ENCODE data around the gene CHCHD3. TPM values are rescaled to one million over a fixed set of nuclear protein-coding genes. Genes with fewer than 3 reads are reported as not detected.
"Not testable (repeated sequence)": the region's sequence is repeated elsewhere in the genome, so short reads cannot be mapped to it uniquely, and the experiment has no call there.

Gene CHCHD3
- total RNA-seq, 2 donors from 2014 or later: 50.9 to 52.7 TPM

DNA sequence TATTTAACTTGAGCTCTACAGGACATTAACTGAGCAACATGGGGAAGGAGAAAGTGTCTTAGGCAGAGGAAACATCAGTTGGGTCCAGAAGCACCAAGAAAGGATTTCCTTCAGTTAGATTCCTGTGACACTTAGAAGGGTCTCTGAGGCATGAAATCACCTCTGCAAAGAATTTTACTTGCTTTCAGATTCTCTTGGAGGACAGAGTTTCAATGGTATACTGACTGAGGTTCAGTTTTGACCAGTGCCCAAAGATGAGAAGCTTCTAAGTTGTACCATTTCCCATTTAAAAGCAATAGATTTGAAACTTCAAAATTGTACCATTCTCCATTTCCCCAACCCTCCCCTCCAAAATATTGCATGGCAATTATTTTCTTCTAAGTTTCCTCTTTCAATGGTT is 102.4 kb downstream of the CHCHD3 start:
- intact Hi-C loops (cut with DNase I): no loop called here
- DNase-seq (ENCODE audit: low spot score): no peak

DNA sequence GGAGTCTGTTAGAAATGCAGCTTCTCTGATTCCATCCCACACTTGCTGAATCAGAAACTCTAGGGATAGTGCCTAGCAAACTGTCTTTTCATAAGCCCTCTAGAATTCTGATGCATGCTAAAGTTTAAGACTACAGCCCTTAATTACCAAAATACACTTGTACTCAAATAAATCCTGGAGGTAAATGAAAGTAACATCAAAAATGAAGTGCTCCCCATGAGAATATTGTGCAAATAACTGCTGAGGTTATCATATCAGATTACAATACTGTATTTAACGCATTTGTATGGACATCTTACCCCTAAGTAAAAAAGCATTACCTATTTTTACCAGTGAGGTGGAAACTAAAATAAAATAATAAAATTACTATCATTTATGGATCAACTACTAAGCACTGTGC is 104.7 kb downstream of the CHCHD3 start:
- DNase-seq (ENCODE audit: low spot score): no peak
- intact Hi-C loops (cut with DNase I): no loop called here

DNA sequence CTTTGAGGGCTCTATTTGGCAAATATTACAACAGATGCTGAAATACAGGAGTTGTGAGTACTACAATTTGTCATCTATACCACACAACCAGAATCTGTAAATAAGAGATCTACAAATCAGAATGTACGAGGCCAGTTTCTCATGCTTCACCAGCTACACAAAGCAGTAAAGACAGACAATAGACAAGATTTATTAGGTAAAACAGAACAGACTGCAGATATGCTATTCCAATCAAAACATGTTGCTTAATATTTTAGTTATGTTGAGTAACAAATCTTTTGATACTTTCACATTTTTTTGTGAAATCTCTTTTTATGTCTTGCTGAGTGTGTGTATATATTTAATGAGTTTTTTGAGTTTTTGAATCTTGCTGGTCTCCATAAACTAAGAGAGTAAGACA is 109.1 kb downstream of the CHCHD3 start:
- DNase-seq (ENCODE audit: low spot score): no peak
- intact Hi-C loops (cut with DNase I): no loop called here

DNA sequence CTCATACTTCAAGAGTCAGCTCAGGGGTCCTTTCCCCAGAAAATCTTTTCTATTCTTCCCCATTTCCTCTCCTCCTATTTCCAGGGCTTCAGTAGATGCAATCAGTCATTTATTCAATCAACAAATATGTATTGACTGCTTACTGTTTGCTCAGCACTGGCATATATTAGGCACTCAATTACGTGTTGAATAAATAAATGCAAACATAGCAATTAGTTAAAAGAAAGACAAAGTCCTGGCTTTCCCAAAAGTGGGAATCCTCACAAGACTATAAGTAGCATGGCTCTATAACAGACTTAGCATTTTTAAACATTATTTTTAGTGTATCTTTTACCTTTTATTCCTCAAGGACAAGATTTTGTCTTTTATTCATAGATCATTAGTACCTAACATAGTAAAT is 111.6 kb downstream of the CHCHD3 start:
- intact Hi-C loops (cut with DNase I): no loop called here
- DNase-seq (ENCODE audit: low spot score): no peak

DNA sequence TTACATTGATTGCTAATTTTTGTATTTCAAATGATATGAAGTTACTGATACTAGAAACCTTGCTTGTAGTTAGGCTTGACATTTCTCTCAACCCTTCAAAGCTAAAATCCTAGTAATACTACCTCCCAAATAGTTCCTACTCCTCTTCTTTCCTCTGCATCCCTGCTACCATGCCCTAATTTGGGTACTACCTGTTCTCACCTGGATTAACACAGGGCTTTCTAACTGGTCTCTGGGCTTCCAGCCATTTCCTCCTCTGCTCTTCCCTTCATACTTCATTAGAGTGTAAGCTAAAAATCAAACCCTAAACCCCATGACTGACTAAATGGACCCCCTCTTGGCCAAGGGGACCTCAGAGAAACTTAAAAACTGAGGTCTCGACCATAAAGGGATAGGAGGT is 112.4 kb downstream of the CHCHD3 start:
- intact Hi-C loops (cut with DNase I): no loop called here
- no peak for DNase-seq (ENCODE audit: low spot score)

DNA sequence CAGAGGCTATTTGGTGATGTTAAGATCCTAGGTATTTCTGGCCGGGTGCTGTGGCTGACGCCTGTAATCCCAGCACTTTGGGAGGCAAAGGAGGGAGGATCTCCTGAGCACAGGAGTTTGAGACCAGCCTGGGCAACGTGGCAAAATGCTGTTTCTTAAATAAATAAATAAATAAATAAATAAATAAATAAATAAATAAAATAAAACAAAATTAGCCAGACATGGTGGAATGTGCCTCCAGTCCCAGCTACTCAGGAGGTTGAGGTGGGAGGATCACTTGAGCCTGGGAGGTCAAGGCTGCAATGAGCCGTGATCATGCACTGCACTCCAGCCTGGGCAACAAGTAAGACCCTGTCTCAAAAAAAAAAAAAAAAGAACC is 114.4 kb downstream of the CHCHD3 start:
- intact Hi-C loops (cut with DNase I); DNase-seq (ENCODE audit: low spot score): not testable (repeated sequence)

DNA sequence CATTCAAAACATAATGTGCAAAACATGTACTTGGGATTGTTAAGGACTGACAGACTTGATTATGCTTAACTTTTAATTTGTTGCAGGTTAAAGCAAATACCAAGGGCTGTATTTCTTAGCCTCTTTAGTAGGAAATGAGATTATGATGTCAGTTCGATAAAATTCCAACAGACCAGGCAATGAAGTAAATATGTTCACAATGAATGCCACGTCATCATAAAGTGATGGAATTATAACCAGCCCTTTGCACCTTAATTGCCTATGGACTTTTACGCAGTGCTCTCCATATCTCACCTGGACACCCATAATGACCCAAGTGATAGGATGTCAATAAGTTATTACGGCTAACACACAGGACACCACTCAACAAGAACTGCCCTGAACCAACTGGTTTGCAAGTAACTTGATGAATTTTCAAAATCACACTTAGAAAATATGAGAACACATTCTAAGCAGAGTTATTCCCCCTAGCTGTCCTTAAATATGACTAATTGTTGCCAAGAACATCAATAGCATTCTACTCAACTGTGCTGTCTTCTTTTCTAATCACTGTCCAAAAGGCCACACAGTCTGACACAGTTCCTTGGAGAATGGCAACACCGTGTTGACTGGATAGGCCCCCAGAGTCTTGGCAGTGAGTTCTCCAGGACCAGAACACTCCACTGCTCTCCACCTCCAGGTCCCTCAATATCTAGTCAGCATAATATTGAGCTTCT is 115.0 kb downstream of the CHCHD3 start:
- intact Hi-C loops (cut with DNase I): no loop called here
- DNase-seq (ENCODE audit: low spot score): no peak

DNA sequence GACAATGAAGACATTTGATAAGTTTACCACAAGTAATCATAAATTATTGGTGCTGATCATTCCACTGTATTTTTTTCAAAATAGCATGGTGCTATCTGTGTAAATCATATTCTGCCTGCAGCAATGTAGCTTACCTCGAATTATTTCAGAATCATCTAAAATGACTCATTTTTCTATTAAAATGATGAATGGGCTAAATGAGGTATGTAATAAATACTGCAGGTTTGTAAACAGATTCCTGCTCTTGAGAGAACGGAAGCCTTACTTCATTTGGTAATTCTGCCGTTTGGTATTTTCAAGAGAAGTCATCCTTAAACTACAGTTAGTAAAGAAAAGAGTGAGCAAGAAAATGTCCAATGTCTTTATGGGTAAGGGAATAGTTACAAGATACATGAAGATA is 115.9 kb downstream of the CHCHD3 start:
- intact Hi-C loops (cut with DNase I): no loop called here
- DNase-seq (ENCODE audit: low spot score): no peak

DNA sequence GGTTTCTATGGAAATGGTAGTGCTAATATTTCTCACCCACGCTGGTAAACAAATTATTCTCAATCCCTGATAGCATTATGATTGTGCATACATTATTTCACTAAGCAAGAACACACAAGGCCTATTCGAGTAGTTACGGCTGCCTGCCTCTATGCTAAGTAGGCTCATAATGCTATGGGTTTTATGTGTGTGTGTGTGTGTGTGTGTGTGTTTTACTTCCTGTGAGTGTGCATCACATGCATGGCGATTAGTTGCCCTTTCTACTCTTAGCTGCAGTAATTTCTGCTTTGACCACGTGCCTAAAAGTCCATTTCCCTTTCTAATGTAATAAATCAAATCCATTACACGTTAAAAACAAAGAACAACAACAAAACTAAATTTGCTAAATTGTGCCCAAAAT is 117.0 kb downstream of the CHCHD3 start:
- no peak for DNase-seq (ENCODE audit: low spot score)
- intact Hi-C loops (cut with DNase I): no loop called here

DNA sequence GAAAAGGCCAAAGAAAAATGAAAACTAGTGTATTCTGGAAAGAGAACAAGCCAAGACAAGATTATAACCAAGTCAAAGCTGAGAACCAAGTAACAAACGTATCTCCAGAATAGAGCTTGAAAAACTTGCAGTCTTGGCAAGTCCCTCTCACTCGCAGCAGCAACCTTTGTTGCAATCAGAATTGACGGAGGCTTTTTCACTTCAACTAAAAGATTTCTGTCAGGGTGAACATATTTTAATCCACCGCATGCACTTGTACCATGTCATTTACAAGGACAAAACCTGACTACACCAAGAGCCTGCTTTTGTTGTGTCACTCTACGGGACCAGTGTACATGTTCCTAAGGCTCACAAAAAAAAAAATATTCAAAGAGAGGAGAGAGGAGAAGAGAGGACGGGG is 122.0 kb downstream of the CHCHD3 start:
- intact Hi-C loops (cut with DNase I): no loop called here
- no peak for DNase-seq (ENCODE audit: low spot score)

DNA sequence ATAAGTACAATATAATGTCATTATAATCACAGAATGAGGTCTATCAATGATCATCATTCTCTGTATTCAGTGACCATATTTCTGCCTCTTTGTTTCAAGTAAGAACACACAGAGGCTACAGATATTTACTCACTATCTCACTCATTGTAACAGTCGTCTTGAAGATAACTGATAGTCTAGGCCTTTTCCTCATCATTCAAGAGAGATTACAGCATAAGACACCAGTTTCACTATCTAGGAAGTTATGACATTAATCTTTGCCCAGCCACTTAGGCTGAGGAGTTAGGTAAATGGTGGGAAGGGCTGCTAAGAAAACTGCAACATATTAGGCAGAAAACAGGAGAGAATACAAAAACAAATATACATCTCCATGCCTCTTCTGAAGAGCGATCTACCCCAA is 125.3 kb downstream of the CHCHD3 start:
- no peak for DNase-seq (ENCODE audit: low spot score)
- intact Hi-C loops (cut with DNase I): no loop called here

DNA sequence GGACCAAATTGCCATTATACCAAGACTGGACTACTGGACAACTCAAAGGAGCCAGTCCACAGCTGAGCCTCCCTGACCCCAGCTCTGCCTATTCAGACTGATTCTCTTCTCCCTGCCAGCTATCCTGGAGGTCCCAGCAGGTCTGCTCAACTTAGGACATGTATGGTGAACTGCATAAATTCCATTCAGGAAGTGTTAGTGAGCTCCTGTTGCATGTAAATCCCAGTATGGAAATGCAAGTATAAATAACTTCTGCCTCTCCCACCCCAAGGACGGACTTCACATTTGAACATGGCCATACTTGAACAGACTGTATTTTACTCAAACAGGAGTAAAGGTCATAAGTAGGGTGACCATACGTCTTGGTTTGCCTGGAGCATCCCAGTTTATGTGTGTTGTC is 128.4 kb downstream of the CHCHD3 start:
- intact Hi-C loops (cut with DNase I): no loop called here
- DNase-seq (ENCODE audit: low spot score): no peak

DNA sequence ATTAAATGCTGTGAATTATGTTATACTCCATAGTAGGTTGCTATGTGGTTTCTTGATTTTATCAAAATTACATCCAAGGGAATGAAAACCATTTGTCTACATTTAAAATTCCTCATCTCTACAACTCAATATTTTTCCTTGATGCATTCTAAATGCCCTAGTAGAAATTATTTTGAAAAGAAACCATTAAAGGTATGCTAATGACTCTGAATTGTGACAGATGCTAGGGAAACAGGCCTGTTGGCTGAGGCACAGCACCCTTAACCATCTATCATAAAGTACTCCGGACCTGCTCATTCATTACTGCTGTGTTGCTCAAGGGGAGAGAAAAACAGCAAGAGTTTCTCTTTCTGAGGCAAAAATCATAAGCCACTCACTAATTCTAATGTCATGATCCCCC is 131.2 kb downstream of the CHCHD3 start:
- DNase-seq (ENCODE audit: low spot score): no peak
- intact Hi-C loops (cut with DNase I): no loop called here

DNA sequence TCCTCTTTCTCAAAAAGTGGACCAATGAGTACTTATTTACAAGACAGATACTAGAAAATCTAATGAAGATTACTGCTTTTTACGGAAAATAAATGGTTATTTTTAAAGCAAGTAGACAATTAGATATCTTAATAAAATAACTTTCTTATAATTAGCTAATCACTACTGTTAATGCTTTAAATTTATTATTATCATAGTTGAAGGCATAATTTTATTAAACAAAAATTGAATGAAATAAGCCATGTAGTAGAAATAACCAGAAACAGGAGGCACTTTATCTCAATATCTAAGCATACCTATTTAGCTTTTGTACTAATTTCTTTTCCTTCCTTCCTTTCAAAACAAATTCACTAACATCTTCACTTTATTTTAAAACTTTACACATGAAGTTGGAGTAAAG is 134.9 kb downstream of the CHCHD3 start:
- DNase-seq (ENCODE audit: low spot score): no peak
- intact Hi-C loops (cut with DNase I): no loop called here

DNA sequence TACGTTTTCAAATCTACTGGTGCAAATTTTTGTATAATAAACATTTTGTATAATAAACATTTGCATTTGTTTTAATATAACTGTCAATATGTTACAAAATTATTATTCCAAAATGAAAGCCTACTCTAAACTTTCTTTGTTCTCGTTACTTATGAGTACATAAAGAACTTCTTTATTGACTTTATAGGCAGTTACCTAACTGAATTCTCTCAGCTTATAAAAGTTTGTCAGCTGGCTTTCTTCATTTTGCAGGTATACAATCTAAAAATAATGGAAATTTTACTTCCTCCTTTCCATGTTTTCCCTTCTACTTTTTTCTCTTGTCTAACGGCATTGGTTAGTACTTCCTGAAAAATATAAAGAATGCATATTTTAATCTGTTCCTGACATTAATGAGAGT is 137.1 kb downstream of the CHCHD3 start:
- no peak for DNase-seq (ENCODE audit: low spot score)
- intact Hi-C loops (cut with DNase I): no loop called here

DNA sequence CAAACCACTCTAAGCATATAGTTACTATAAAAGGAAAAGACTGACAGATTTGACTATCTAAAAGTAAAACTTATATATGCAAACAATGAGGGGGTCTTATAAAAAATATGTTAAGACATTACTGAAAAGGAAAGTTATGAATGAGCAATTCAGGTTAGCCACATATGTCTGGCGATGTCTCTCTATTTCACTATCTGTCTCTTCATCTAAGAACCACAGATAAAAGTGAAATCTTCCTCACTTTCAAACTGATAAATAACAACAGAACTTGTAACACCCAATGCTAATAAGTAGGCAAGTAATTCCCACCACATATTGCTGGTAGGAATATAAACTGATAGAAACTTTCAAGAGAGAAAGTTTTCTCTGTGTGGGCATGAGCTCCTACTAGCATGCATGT is 138.2 kb downstream of the CHCHD3 start:
- no peak for DNase-seq (ENCODE audit: low spot score)
- intact Hi-C loops (cut with DNase I): no loop called here

DNA sequence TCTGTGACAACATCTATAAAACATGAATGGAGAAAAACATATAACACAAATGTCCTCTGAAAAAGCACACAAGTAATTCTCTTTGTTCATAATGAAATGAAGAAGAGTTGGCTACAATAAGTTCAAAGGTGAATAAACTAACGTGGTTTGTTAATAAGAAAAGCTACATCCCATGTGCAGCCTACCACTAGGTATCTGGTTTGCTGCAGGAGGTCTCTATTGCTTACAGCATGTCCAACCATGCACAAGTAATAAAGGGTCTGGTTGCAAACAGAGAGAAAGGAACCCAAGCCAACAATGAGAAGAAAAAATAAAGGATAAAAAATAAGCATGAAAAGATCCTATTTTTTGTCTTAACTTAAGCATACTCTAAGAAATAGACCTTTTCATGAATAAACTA is 139.2 kb downstream of the CHCHD3 start:
- DNase-seq (ENCODE audit: low spot score): no peak

DNA sequence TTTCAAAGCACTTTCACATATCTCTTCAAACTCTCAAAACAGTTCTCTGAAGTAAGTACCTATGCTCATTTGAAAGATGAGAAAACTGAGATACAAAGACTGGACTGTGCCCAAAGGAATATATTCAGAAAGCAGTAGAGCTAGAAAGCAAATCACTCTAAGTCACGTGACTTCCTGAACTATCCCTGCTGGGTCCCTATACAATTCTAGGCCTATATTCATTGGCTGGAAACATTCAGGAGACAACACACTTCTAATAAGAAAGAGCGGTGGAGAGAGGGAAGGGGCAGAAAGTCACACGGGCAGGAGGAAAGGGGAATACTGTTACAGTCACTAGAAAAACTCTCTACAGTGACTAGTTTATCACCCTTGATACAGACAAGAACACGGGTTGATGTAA is 140.0 kb downstream of the CHCHD3 start:
- no peak for DNase-seq (ENCODE audit: low spot score)
- intact Hi-C loops (cut with DNase I): no loop called here

More for the DNA sequence above, 139.2 kb downstream of the CHCHD3 start:
- intact Hi-C loops (cut with DNase I): no loop called here

DNA sequence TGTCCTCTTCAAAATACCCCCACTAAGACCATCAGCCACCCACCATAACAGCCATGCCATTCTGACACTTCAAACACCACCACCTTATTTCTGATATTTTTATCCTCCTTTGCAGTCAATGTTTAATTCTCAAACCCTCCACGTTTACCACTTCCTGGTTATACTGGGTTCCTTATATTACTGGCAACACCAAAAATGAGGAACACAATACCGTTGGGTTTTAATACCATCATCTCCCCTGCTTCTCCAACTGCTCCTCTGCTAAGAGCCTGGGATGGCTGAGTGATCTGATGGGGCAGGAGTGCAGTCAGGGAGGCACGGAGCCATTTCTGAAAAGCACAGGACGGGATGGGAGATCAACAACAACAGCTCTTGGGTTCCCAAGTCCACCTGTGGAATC is 140.5 kb downstream of the CHCHD3 start:
- no peak for DNase-seq (ENCODE audit: low spot score)
- intact Hi-C loops (cut with DNase I): no loop called here

DNA sequence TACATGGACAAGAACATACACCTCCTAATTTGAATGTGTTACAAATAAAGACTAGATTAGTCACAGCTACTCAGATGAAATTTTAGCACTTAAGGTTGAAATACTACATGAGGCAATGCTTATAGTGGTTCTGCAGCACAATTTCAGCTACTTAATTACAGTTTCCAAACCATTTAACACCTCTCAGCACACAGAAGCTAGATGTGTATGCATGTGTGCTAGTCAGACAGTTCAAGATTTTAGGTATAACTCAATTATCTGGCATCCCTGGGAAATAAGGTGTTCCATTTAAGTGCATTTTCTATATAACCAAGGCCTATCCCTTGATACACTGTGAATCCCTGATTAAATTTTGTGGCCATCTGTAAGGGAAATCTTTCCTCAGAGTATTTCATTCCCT is 141.8 kb downstream of the CHCHD3 start:
- DNase-seq (ENCODE audit: low spot score): no peak
- intact Hi-C loops (cut with DNase I): no loop called here

DNA sequence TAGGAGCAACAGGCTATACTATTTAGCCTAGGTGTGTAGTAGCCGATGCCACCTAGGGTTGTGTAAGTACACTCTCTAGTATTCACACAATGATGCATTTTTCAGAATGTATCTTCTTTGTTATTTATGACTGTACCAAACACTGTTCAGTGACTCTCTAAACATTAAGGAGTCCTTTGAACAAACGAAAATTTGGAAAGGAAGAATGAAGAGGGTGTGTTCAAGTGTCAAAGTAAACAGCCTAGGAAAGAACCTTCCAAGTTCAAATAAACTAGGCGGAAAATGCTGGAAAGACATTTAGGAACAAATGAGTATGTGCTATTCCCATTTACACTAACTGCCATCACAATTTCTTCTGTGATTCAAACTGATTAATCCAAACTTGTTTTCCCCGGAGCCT is 142.4 kb downstream of the CHCHD3 start:
- DNase-seq (ENCODE audit: low spot score): no peak
- intact Hi-C loops (cut with DNase I): no loop called here

DNA sequence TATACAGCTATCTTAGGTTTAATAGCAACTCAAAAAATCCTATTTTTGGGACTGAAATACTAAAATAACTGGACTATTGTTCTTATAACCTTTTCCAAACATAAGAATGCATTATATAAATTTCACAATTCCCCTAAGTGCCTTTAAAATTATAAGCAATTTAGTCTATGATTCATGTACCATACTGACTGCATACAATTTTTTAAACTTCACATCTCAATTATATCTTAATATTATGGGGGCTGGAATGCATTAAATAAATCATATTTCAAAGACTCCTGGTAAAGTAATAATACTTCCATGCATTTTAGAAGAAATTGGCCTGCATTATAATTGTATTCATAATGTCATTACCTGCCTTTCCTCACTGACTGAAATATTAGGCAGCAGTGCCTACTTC is 144.6 kb downstream of the CHCHD3 start:
- no peak for DNase-seq (ENCODE audit: low spot score)
- intact Hi-C loops (cut with DNase I): no loop called here

Measured in posterior vena cava (tissue), 2 donors.